GM19395 (cell line): Measurements from ENCODE around the gene SPC25.
"Not testable (repeated sequence)": the region's sequence is repeated elsewhere in the genome, so short reads cannot be mapped to it uniquely, and the experiment has no call there.

Experiments
- ATAC-seq: cut with Tn5 transposase; IDR thresholded peaks from one replicate; pipeline ENCODE4 v1.9.1; 2021; ENCODE audit warnings: mild to moderate bottlenecking, moderate library complexity; ENCODE audit not compliant: unreplicated experiment

Gene SPC25

DNA sequence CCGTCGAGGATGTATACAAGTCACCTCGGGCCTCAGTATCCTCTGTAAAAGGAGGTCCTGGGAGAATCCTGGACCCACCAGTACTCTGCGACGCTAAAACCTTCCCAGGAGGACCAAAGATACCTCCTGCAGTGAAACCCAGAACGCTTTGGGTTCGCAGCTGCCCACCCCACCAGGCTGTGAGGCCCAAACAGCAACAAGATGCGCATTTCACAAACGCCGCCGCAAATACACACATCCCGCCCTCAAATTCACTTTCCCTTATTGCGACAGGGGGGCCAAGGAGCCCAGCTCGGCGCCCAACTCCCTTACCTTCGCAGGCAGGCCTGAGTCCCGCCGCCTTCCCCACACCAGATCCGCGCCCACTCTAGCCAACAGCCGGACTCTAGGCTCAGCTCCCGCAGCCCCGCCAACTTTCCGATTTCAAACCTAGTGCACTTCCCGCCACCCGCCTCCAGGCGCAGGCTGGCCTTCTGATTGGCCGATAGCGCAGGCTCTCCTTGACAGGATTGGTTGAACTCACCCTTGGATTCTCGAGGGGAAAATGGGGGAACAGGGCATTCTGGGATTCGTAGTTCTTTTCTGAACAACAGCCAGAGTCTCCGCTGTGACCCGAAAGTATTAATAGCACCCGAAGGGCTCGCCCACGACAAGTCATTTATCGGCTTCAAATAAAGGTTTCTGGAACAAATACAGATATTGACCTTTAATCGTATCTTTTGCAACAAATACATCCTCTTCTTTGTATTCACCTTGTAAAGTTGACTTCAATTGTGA lies at the start of gene SPC25:
SPC25 (minus strand) TSS at position 425 of the 777 bp plus-strand sequence. CDS start 911 bp downstream, outside the sequence.
- ATAC-seq, result peak; percentile 100

GRCh38 chr2:168939918-168940317 lies 49.7 kb upstream of the SPC25 start:
- ATAC-seq, result peak; percentile 85

DNA sequence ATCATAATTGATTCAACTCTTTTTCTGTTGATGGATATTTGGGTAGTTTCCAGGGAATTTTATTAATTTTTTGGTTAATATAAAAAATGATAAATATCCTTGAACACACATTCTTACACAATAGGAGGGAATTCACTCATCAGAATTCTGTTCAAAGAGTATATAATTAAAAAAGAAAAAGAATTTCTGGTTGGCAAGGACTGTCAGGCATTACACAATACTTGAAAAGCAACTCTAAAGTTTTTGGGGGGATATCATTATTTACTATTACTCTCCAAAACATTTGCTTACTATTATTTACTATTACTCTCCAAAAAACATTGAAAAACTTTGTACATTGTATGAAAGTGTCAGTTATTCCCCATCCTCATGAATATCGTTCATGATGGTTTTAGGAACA lies 48.8 kb upstream of the SPC25 start:
- no peak for ATAC-seq

DNA sequence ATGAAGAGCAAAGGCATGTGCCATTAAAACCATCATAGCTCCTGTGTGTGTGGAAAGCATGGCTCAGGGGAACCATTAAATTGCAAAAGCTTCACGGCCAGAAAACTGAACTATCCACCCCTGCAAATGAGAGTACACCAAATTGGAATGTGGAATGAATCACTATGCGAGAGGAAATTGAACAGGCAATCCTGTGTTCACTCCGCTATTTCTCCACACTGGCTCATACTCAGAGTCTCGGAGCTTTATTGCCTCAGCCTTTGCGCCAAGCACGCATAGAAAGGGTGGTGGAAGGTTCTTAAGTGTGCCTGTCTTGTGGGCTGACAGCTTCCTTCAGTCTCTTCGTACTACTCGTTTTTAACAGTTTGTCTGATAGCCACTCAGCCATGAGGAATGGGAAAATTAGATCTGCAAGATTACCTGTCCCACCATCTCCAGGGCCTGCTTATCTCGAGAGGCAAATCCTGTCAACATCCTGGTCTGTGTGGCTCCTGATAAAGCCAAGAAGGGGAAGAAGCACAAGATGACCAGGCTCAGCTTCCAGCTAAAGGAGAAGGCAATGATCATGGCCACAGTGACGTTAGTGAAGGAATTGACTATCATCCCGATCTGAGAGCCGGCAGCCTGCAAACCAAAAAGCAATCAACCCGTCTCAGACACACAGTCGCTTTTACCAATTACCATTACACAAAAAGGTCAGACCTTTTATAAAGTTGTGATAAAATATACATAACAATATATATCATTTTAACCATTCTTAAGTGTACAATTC lies 45.8 kb upstream of the SPC25 start:
- no peak for ATAC-seq

GRCh38 chr2:168934826-168935225 lies 44.6 kb upstream of the SPC25 start:
- ATAC-seq, result no peak

DNA sequence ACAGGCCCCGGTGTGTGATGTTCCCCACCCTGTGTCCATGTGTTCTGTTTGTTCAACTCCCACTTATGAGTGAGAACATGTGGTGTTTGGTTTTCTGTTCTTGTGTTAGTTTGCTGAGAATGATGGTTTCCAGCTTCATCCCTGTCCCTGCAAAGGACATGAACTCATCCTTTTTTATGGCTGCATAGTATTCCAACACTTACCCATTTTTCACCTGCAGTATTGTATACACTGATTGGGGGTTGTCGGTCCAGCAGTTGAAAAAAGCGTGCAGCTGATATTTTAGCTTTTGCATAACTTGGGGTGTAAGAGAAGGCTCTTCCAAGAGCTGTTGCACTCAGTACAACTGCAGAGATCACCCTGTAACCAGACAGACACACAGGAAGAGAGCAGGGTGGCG lies 41.9 kb upstream of the SPC25 start:
- not testable (repeated sequence) for ATAC-seq

- no peak for ATAC-seq
Measured at GRCh38 chr2:168930242-168930641, 40.0 kb upstream of the SPC25 start.

DNA sequence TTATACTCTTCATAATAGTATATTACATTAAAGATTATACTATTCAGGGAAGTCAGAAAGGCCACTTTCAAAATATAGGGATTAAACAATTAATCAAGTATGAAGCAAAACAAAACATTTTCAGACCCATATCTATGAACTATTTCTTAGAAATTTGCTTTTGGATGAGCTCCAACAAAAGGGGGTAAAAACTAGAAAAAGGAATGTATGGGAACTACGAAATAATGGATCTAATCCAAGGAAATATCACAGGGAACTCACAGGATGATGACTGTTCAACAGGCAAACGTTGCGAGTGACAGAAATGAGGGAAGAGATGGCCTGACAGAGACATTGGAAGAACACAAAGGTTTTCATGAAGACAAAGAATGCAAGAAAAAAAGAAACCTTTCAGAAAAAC lies 38.8 kb upstream of the SPC25 start:
- no peak for ATAC-seq

DNA sequence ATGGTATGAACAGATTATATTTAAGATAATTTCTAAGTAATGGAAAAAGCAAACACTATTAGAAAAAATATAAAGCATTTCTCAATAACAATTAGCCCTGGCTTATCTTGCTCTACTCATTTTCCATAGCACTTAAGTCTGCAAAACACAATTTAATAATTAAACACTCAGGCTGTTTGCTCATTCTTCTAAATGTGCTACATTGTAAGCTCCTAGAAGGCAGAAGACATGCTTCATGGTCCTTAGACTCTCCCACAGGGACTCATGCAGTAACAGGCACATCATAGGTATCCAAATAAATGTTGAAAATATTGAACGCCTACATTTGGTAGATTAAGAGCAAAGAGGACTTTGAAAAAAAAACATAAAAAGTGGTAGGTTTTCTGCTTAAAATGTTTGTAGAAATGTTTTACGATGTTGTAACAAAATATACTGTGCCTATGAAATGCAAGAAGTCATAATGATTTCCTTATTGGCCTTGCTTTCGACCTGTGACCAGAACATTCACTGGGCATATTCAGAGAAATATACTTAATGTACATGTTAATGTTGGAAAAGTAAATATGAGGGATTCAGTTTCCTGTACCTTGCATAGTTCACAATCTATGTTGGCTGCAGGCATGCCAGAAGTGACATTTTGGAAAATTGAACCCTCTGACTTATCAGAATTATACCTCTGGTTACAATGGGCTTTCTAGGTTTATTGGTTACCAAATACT lies 38.0 kb upstream of the SPC25 start:
- ATAC-seq, result no peak

- no peak for ATAC-seq
Measured at GRCh38 chr2:168926621-168927386, 36.6 kb upstream of the SPC25 start.

DNA sequence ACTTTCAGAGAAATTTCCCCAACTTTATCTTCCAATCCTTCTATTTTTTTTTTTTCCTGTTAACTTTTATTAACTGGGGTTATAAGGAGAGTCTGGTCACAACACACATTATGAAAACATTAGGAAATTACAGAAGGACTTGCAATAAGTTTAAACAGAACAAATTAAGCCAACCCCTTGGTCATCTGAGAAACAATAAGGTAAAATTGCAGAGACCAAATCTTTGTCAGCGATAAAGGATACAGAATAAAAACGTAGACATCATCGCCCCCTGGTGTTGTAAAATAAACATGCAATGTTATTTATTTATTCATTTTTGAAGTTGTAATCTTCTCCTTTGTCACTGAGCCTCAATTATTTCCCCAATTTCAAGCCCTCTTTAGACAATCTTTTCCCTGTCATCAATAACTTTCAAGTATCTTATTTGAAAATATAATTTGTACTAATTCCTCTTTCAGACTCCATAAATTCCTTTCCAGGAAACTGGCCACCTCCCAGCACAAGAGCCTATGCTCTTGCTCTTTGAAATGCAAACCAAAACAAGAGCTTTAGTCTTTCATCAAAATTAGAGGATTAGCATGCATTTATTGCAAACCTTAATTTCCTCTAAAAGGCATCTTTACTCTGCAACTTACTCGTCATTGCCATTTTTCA lies 30.4 kb upstream of the SPC25 start:
- peak; percentile 53 for ATAC-seq

DNA sequence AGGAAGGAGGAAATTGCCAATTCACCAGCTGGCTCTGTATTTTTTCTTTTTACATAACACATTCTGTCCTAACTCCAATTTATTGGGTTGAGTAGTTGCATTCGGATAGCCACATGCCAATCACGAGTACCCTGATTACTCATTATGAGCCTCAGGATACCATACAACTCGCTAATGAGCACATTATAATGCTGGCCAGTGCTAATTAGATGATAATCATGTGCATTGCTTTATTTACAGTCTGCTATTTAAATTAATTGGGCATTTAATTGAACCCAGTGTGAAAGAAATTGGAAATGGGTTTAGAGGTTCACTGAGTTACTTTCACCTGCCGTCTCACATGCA lies 26.1 kb upstream of the SPC25 start:
- ATAC-seq, result no peak

- ATAC-seq, result no peak
Measured at GRCh38 chr2:168915441-168916330, 25.5 kb upstream of the SPC25 start.

DNA sequence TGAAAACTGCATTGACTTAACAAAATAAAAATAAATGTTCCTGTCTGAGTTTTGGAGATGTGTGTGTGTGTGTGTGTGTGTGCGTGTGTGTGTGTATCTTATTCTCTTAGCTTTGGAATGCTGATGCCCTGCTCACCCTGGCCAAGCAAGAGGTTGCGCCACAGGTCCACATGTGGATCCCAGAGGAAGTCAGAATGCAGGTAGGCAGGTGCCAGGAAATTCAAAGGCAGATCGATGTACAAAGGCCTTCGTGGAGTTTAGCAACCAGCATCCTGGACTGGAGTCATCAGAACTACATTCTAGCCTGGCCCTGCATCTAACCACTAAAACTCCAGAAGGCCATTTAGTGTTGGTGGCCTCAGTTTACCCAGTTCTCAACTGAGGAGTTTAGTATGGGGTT lies 23.3 kb upstream of the SPC25 start:
- ATAC-seq, result no peak

DNA sequence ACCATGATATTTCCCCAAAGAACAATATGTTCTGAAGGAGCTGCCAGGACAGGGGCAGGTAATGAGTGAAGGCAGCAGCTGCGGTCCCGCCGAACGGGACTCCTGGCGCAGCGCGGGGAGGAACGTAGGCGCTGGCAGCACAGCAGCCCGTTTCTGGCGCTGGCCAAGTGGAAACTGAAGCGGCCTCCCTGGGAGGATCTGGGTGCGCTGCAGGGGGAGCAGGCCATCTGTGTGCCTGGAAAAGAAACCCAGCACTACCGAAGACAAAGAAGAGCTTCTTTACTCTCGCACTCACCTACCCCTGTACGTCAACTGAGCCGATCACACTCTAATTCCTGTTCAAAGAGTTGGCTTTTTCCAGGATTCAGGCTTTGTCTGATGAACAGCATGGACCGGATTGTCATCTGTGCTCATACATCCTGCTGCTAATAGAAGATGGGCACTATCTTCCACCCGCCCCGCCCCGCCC lies 22.7 kb upstream of the SPC25 start:
- no peak for ATAC-seq

DNA sequence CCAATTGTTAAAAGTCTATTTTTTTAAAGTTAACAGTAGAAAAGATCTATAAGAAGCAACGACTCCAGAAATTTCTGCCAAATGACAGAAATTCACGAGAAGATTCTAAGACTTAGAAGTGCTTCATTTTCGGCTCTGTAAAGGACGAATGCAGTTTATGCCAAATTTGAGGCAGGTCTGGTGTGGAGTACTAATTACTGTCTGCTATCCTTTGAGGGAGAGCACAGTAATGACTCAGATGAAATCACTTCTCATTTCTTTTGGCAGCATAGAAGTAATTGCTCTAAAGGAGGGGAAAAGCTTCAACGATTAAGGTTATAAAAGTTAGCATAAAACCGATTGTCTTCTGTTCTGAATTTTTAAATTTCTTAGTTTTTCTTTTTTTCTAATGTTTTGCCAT lies 22.2 kb upstream of the SPC25 start:
- no peak for ATAC-seq

- no peak for ATAC-seq
Measured at GRCh38 chr2:168910330-168910729, 20.1 kb upstream of the SPC25 start.

DNA sequence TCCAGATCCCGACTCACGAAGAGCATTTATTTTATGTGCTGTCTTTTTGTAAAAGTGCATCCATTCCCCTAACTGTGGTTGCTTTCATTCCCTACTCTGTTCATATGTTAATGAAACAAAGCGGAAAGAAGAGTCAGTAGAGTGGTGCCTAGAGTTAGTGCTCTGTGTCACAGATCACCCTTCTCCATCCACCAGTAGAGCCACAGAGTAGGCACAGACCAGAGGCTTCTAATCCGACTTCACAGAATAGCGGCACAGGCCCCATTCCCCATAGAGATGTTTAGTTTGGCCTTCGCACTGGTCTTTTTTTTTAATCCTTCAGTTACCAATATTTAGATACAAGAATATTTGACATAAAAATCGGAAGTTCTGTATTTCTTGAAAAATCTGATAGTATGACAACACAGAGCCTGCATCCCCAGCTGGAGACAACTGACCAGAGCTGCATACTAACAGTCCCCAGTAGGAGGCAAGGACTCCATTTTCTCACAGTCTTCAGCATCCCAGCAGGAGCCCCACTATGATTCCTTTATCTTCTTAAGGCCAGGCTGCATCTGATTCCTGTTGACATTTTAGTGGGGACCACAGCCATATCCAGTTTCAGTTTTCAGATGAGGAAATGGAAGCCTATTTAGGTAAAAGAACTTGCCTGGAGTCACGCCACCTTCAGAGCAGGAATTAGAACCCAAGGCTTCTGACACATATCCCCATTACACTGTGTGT lies 17.9 kb upstream of the SPC25 start:
- no peak for ATAC-seq

- no peak for ATAC-seq
Measured at GRCh38 chr2:168904358-168904757, 14.1 kb upstream of the SPC25 start.
